Peyer's patch (tissue), 4 donors: ENCODE data around the gene PLXNA2. TPM values are rescaled to one million over a fixed set of nuclear protein-coding genes. Genes with fewer than 3 reads are reported as not detected.

Source experiments
- DNase-seq, 3 donors: peaks; one replicate each; pipeline ENCODE4 v3.0.0-alpha.2; 2017 to 2019
- H3K27ac ChIP-seq, 4 donors: fragments of 200-600 bp; sonication (generic); one replicate each; pipeline ENCODE4 v1.5.1; 2016 to 2019
- H3K27me3 ChIP-seq, 2 donors: fragments of 200-600 bp; sonication (generic); one replicate each; pipeline ENCODE4 v1.5.1; 2019
- H3K36me3 ChIP-seq, 3 donors: fragments of 200-600 bp; sonication (generic); one replicate each; pipeline ENCODE4 v1.5.1; 2016 to 2019
- H3K4me1 ChIP-seq, 4 donors: fragments of 200-600 bp; sonication (generic); one replicate each; pipeline ENCODE4 v1.5.1; 2016 to 2019
- H3K4me3 ChIP-seq, 4 donors: fragments of 200-600 bp; sonication (generic); 1 replicate in 3 of 4; 2 replicates in 1 of 4; pipeline ENCODE4 v1.5.1; 2016 to 2019; ENCODE audit warnings: mild to moderate bottlenecking in 1 of 4
- H3K9me3 ChIP-seq, 4 donors: fragments of 200-600 bp; sonication (generic); one replicate each; pipeline ENCODE4 v1.5.1; 2016 to 2019; ENCODE audit warnings: mild to moderate bottlenecking in 1 of 4
- POLR2A ChIP-seq, 2 donors: fragments of 450-650 bp; IDR thresholded peaks; one replicate each; pipeline ENCODE4 v1.5.1; 2017; ENCODE audit warnings: antibody characterized with exemption in 2 of 2, mild to moderate bottlenecking in 2 of 2, moderate library complexity in 2 of 2
- total RNA-seq, 4 donors: library from RNA; depleted of rRNA; stranded (reverse); fragments of >200 nt; gene quantifications; one replicate each; pipeline ENCODE4 v1.1.0, GENCODE V29; 2016
- TF ChIP-seq, protein P1 (sequence below), 6 experiments: fragments of 450-650 bp in 4 of 6; fragments of 200-600 bp in 2 of 6; sonication (generic) in 1 of 6; IDR thresholded peaks; one replicate each; pipeline ENCODE4 v1.5.1; 2017 to 2019; ENCODE audit warnings: antibody characterized with exemption in 6 of 6, mild to moderate bottlenecking in 3 of 6, moderate library complexity in 1 of 6

Gene PLXNA2
- total RNA-seq, 4 donors from 2014 or later = 51.5 to 70.2 (median 62.5) TPM

DNA sequence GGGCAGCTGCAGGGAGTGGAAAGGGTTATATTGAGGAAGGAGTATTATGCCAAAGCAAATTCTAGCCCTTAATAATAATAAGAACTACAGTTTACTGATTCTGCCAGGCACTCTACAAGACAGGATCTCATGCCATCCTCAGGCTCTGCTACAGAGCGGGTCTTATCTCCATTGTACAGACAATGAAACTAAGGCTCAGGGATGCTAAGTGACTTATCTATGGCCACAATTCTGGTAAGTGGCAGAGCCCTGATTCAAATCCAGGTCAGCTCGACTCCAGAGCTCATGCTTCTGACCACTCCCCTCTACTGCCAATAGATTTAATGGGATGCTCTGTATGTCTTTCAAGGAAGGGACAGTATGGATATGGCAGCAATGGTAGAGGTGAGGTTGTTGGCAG lies 187.1 kb downstream of the PLXNA2 start:
- no peaks in the 10 kb centered on the region for H3K27me3 ChIP-seq
- peaks cover 0 to 6% (median 0%) of the 10 kb centered on the region in 4 donors for H3K4me1 ChIP-seq
- no peak overlapping the region for H3K4me3 ChIP-seq
- TF ChIP-seq, protein P1, sequence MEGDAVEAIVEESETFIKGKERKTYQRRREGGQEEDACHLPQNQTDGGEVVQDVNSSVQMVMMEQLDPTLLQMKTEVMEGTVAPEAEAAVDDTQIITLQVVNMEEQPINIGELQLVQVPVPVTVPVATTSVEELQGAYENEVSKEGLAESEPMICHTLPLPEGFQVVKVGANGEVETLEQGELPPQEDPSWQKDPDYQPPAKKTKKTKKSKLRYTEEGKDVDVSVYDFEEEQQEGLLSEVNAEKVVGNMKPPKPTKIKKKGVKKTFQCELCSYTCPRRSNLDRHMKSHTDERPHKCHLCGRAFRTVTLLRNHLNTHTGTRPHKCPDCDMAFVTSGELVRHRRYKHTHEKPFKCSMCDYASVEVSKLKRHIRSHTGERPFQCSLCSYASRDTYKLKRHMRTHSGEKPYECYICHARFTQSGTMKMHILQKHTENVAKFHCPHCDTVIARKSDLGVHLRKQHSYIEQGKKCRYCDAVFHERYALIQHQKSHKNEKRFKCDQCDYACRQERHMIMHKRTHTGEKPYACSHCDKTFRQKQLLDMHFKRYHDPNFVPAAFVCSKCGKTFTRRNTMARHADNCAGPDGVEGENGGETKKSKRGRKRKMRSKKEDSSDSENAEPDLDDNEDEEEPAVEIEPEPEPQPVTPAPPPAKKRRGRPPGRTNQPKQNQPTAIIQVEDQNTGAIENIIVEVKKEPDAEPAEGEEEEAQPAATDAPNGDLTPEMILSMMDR (IDR thresholded peaks at IDR 0.05) = no peak
- no peak for TF ChIP-seq POLR2A (IDR thresholded peaks at IDR 0.05)
- H3K36me3 ChIP-seq = peaks cover 0 to 49% (median 0%) of the 10 kb centered on the region in 3 donors
- no peaks in the 10 kb centered on the region for H3K9me3 ChIP-seq
- DNase-seq = no peak
- no peak overlapping the region for H3K27ac ChIP-seq

DNA sequence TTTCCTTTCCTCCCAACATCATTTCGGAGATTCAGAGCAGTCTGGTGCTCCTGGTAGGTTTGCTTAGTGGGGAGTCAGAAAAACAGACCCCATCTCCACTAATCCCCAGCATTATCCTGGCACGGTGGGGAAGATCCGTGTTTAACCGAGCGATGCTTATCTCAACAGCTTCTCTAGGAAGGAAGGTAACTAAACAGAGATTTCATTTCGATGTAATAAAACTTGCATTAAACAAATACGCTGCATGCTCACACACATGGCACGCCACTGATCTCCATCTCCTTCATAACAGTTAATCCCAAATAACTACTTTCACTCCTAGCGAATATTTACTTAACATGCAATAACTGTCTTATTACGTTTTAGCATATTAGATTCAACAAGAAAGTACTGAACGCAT lies 188.6 kb downstream of the PLXNA2 start:
- peaks cover 0 to 56% (median 0%) of the 10 kb centered on the region in 3 donors for H3K36me3 ChIP-seq
- DNase-seq = no peak
- H3K9me3 ChIP-seq = no peaks in the 10 kb centered on the region
- no peaks in the 10 kb centered on the region for H3K27me3 ChIP-seq
- no peak for TF ChIP-seq POLR2A (IDR thresholded peaks at IDR 0.05)
- TF ChIP-seq, protein P1 (IDR thresholded peaks at IDR 0.05) = no peak
- H3K27ac ChIP-seq = no peak overlapping the region
- H3K4me1 ChIP-seq = peaks cover 0 to 6% (median 0%) of the 10 kb centered on the region in 4 donors
- H3K4me3 ChIP-seq = no peak overlapping the region

DNA sequence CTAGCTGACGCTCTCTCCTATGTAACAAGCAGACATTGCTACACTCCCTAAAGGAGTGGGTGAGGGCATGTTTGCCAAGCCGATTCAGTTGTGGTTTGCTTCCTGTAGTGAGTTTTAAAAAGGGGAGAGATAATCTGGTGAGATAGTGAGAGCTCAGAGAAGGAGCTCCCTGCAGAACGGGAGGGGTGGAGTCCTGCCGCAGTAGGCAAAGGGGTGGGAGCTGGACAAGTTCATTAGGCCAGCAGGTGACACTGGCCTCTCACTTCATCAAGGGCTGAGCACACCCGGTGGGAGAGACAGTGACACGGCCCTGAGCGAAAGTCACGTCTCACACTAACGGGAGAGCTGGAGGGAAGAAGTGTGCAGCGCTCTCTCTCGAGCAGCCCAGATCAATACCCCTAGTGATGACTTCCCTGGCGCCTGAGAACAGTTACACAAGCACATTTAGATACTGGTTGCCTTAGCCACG lies 189.2 kb downstream of the PLXNA2 start:
- H3K36me3 ChIP-seq = peaks cover 0 to 53% (median 3%) of the 10 kb centered on the region in 3 donors
- TF ChIP-seq POLR2A (IDR thresholded peaks at IDR 0.05) = no peak
- TF ChIP-seq, protein P1 (IDR thresholded peaks at IDR 0.05) = no peak
- H3K27me3 ChIP-seq = no peaks in the 10 kb centered on the region

DNA sequence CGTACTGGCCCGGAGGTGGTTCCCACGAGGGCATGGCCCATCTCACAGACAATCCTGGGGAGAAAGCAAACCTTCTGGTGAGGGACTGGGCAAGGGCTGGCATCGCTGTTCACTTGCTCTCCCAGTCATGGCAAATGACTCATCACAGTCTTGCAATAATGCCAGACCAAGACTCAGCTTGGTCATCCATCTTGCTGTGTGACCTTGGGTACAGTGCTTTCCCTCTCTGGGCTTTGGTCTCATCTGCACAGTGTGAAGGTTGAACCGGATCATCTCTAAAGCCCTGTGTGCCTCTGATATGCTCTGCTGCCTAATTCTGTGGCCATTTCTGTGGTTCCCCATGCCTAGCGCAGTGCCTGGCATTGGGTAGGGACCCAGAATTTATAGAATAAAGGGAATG lies 189.7 kb downstream of the PLXNA2 start:
- H3K36me3 ChIP-seq = peaks cover 0 to 51% (median 3%) of the 10 kb centered on the region in 3 donors
- no peak overlapping the region for H3K27ac ChIP-seq

More for the DNA sequence above, 189.2 kb downstream of the PLXNA2 start:
- Histone ChIP-seq H3K27ac (no peak overlapping the region), H3K9me3 (no peaks in the 10 kb centered on the region), H3K4me1 (peaks cover 0 to 6% (median 0%) of the 10 kb centered on the region in 4 donors), H3K4me3 (no peak overlapping the region)
- no peak for DNase-seq

DNA sequence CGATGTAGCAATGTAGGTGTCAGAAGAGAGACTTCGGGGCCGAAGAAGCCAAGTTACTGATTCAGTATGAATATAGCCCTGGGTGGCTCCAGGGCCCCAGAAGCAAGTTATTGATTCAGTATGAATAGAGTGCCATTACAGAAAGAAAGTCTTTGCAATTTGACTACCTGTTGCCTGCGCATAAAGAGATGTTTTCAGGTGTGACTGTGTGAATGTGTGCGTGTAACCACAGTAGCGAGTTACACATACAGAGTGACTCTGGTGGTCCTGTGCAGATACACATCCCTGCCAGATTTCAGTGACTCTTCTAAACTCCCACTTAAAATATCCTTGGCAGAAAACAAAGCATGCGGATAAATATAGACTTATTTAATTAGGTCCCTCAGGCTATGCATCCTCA lies 190.5 kb downstream of the PLXNA2 start:
- no peaks in the 10 kb centered on the region for H3K27me3 ChIP-seq
- H3K4me1 ChIP-seq = peaks cover 0 to under 1% (median 0%) of the 10 kb centered on the region in 4 donors
- DNase-seq = no peak
- H3K27ac ChIP-seq = no peak overlapping the region
- no peak overlapping the region for H3K4me3 ChIP-seq
- TF ChIP-seq, protein P1 (IDR thresholded peaks at IDR 0.05) = no peak
- TF ChIP-seq POLR2A (IDR thresholded peaks at IDR 0.05) = no peak
- H3K9me3 ChIP-seq = no peaks in the 10 kb centered on the region
- H3K36me3 ChIP-seq = peaks cover 0 to 48% (median 3%) of the 10 kb centered on the region in 3 donors

More for the DNA sequence above, 189.7 kb downstream of the PLXNA2 start:
- TF ChIP-seq, protein P1 (IDR thresholded peaks at IDR 0.05) = no peak
- no peak for TF ChIP-seq POLR2A (IDR thresholded peaks at IDR 0.05)
- H3K4me3 ChIP-seq = no peak overlapping the region
- no peak for DNase-seq
- H3K27me3 ChIP-seq = no peaks in the 10 kb centered on the region
- H3K4me1 ChIP-seq = peaks cover 0 to 6% (median 0%) of the 10 kb centered on the region in 4 donors
- H3K9me3 ChIP-seq = no peaks in the 10 kb centered on the region
